NOMO-1 treated with dmso at 0.1 percent for 144 hours (cell line): ENCODE results near the gene SENP5.
"Not testable (repeated sequence)": the region's sequence is repeated elsewhere in the genome, so short reads cannot be mapped to it uniquely, and the experiment has no call there.

Source experiments
- DNase-seq: peaks from one replicate; lab custom pipeline; 2025; ENCODE audit not compliant: unreplicated experiment; lab: John Stamatoyannopoulos, UW

SENP5 gene

DNA sequence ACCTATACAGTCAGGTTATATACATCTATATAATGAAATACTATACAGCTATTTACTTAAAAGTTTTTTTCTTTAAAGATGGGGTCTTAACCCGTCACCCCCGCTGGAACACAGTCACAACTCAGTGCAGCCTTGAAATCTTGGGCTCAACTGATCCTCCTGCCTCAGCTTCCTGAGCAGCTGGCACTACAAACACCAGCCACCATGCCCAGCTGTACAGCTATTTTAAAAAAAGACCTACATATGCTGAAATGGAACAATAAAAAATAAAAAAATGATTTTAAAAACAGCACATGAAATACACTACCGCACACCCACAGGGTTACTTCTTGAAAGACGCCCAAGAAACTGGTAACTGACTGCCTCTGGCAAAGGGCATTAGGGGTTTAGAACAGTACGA lies 70.9 kb downstream of the SENP5 start:
- no peak for DNase-seq

DNA sequence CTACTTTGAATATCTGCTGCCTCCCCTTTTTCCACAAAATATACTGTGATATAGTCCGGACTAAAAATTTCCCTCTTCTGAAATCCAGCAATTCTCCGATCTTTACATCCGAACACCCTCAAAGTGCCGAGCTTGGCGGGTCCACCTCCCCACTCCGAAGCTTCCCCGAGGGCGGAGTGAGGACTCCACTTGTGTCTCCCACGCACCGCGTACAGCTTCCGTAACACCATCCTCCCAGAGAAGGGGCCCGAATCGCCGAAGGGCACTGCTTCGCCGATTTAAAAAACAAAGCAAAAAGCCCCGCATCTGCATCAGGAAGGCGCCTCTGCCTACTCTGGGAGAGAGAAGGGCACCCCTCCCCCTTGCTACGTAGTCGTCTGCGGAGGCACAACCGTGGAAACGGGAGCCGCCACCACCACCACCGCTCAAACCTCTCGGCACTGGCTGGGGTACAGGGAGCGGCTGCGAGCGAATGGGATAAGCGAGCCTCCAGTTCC lies 74.1 kb downstream of the SENP5 start:
- DNase-seq: peak; percentile 81

DNA sequence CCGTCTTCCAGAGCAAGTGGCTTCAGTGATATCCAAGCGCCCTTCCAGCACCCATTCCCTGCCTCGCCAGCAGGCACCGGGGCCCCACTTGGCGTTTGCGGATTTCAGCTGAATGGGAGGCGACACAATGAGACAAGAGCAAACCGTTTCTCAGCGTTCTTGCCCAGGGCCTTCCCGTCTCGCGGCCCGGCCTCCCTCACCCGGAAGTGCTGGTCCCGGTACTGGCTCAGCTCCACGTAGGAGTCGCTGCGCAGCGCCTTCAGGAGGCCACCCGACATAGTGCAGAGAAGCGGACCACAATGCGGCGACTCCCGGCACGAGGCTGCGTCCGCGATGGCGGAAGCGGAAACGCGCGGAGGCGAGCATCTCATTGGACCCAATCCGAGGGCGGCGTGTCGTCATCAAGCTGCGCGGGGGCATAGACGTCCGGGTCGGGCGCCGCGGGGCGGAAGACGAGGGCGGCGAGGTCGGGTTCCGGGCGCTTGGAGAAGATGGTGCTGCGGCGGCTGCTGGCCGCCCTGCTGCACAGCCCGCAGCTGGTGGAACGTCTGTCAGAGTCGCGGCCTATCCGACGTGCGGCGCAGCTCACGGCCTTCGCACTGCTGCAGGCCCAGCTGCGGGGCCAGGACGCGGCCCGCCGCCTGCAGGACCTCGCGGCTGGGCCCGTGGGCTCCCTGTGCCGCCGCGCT lies 74.7 kb downstream of the SENP5 start, which contains the start of gene NCBP2:
TSS of gene NCBP2 (minus strand) at position 303 of the 689 bp plus-strand sequence. CDS start at position 278, 25 bp downstream.
- DNase-seq: peak; percentile 98

DNA sequence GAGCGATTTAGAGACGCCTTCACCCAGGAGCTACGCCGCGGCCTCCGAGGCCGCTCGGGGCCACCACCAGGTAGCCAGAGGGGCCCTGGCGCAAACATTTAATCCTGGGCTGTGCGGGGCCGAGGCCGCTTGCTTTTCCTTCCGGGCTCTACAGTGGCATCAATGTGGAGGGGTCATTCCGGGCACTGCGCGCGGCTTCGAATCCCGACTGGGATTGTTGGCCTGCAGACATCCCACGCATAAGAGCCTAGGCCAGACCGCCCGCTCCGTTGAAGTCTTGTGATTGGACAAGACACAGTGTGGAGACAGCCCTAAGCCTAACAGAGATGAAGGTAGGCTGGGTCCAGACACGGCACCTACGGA lies 75.2 kb downstream of the SENP5 start:
- no peak for DNase-seq

DNA sequence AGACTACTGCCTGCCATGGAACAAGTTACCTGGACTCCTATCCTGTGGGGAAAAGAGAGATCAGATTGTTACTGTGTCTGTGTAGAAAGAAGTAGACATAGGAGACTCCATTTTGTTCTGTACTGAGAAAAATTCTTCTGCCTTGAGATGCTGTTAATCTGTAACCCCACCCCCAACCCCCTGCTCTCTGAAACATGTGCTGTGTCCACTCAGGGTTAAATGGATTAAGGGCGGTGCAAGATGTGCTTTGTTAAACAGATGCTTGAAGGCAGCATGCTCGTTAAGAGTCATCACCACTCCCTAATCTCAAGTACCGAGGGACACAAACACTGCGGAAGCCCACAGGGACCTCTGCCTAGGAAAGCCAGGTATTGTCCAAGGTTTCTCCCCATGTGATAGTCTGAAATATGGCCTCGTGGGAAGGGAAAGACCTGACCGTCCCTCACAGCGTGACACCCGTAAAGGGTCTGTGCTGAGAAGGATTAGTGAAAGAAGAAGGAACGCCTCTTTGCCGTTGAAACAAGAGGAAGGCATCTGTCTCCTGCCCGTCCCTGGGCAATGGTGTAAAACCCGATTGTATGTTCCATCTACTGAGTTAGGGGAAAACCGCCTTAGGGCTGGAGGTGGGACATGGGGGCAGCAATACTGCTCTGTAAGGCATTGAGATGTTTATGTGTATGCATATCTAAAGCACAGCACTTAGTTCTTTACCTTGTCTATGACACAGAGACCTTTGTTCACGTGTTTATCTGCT lies 76.5 kb downstream of the SENP5 start:
- not testable (repeated sequence) for DNase-seq

DNA sequence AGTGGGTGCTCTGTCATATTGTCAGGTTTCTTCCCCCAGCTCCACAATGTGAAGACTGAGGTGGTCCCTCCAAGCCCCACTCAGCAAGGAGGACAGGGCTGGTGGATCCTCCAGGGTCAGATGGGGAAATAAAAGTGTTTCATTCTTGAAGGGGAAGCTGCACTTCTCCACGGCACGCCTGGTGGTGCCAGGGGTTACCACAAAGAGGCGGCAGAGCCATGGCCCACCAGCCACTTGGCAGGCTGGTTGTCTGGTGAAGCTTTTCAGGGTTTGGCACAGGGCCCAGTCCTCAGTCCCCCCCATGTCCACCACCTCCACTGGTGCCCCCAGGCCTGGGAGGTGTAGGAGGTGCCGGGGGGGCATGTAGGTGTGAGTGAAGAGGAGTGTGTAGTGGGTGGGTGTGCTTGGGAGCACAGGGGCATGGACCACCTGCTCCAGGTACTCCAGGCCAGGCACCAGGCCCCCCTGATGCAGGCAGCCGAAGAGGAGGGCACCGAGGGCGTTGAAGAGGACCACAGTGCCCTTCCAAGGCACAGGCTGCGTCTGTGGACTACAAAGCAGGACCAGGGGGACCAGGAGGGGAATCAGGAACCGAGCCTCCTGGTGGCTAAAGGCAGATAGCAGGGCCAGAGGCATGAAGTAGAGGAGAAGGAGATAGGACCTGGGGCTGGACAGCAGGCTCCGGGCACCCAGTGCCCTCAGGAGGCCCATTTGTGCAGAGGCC lies 79.6 kb downstream of the SENP5 start:
- DNase-seq: no peak

DNA sequence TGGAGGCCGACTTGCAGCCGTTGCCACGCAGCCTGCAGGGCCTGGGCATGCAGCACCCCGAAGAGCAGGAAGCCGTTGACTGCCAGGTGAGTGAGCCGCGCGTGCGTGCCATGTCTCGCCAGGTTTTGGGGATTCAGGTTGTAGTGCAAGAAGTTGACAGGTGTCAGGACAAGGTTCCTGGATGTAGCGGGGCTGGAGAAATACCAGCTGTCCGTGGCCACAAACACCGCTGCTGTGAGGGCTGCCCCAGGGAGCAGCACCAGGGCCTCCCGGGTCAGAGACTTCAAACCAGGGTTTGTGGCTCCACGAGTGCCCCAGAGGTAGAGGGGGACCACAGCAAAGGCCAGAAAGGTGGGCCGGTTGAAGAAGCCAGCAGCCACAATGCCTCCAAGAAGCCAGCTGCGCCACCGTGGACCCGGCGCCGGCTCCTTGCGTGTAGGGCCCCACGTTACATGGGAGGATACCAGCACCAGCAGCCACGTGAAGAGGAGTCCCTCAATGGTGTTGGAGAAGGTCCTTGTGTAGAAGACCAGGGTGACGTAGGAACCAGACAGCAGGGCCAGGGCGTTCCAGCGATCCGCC lies 80.2 kb downstream of the SENP5 start:
- no peak for DNase-seq

DNA sequence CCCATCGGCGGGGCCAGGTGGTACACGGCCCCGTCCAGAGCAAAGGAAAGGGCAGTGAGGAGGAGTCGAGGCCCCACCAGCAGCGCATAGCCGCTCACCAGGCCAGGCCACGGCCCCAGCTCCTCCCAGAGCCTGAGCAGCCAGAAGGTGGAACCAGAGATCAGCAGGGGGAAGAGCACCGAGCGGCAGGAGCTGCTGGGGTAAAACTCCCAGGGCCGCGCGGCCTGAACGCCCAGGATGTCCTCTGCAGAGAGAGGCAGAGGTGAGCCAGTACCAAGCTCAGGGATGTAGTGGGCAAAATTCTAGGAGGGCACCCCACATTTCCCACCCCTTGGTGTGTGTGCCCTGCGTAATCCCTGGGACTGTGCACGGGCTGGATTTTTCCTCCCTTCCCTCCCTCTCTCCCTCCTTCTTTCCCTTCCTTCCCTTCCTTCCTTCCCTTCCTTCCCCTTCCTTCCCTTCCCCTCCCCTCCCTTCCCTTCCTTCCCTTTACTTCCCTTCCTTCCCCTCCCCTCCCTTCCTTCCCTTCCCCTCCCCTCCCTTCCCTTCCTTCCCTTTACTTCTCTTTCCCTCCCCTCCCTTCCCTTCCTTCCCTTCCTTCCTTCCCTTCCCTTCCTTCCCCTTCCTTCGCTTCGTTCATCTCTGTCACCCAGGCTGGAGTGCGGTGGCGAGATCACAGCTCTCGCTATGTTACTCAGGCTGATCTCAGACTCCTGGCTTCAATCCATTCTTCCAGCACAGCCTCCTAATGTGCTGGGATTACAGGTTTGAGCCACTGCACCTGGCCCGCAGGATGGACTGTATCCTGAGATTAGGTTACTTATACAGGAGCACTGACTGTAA lies 80.9 kb downstream of the SENP5 start:
- DNase-seq: no peak

DNA sequence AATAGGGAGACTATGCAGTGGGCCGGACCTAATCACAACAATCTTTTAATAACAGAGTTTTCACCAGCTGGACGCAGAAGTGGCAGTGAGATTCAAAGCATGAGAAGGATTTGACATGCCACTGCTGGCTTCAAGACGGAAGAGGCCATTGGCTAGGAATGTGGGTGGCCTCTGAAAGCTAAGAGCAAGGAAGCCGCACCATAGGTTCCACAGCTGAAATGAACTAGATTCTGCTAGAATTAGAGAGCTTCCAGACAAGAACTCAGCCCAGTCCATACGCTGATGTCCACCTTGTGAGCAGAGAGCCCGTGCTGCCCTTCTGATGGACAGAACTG lies 81.5 kb downstream of the SENP5 start:
- no peak for DNase-seq

DNA sequence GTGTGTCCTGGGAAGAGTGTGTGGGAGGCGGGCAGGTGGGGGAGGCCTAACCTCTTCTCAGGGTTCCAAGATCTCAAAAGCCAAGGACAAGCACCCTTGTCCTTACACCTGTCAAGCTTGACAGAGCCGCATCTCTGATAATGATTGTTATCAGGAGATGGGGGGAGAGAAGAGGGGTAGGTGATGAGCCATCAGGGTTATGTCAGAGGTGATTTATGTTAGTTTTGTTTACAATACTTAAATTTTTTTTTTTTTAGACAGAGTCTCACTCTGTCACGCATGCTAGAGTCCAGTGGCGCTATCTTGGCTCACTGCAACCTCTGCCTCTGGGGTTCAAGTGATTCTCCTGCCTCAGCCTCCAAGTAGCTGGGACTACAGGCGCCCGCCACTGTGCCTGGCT lies 82.0 kb downstream of the SENP5 start:
- no peak for DNase-seq

DNA sequence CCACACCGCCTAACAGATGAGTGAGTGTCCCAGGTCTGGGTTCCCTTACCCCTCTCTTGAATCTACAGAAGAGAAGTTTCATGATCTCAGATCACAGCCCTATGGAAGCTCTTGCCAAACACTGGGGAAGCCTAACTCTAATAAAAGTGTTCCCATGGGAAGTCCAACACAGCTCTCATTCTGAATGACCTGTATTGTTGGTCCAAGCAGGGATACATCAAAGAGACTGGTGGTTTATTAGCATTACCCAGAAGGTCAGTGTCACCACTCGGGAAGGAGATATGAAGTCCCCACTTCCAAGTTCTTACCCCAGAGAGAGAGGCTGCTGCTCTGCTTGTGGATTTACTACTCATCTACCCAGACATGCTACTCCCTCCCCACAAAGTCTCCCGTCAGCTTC lies 83.7 kb downstream of the SENP5 start:
- no peak for DNase-seq

DNA sequence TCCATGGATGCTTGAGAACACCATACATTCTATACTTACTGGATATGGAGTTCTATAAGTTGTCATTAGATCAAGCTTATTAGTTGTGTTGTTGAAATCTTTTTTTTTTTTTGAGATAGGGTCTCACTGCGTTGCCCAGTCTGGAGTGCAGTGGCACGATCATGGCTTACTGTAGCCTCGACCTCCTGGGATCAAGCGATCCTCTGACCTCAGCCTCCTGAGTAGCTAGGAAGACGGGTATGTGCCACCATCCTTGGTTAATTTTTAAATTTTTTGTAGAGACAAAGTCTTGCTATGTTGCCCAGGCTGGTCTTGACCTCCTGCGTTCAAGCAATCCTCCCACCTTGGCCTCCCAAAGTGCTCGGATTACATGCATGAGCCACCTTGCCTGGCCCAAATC lies 87.1 kb downstream of the SENP5 start:
- no peak for DNase-seq

DNA sequence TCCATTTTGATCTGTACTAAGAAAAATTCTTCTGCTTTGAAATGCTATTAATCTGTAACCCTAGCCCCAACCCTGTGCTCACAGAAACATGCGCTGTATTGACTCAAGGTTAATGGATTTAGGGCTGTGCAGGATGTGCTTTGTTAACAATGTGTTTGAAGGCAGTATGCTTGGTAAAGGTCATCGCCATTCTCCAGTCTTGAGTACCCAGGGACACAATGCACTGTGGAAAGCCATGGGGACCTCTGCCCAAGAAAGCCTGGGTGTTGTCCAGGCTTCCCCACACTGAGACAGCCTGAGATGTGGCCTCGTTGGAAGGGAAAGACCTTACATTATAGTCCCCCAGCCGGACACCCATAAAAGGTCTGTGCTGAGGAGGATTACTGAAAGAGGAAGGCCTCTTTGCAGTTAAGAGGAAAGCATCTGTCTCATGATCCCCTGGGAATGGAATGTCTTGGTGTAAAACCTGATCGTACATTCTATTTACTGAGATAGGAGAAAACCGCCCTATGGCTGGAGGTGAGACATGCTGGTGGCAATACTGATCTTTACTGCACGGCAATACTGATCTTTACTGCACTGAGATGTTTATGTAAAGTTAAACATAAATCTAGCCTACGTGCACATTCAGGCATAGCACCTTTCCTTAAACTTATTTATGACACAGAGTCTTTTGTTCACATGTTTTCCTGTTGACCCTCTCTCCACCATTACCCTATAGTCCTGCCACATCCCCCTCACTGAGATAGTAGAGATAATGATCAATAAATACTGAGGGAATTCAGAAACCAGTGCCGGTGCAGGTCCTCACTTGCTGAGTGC lies 94.6 kb downstream of the SENP5 start:
- no peak for DNase-seq

DNA sequence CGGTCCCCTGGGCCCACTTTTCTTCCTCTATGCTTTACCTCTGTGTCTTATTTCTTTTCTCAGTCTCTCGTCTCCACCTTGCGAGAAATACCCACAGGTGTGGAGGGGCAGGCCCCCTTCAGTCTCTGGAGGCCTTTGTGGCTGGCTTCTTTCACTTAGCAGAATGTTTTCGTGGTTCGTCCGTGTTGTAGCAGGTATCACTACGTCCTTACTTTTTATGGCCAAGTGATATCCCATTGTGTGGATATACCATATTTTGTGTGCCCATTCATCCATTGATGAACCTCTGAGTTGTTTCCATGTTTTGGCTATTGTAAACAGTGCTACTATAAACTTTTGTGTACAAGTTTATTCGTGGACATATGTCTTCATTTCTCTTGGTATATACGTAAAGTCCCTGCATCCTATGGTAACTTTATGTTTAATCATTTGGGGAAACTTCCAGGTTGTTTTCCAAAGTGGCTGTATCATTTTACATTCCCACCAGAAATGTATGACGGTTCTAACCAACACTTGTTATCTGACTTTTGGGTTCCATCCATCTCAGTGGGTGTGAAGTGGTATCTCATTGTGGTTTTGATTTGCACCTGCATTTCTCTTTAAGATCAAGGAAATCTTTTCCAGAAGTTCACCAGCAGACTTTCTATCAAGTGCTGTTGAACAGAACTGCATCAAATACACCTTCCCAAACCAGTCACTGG lies 95.4 kb downstream of the SENP5 start:
- DNase-seq: no peak

DNA sequence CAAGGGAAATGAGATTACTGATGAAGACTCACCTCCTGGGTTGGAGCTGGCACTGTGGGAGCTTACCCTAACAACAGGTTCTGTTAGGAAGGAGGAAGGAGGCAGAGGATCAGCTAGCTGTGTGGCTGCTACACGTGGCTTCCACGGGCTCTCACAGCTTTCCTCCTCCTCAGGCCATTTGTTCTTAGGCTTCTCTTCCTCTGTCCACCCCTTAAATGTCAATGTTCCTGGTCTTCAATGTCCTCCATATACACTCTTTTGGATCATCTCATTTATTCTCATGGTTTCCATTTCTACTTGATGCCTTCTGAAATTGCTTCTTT lies 95.9 kb downstream of the SENP5 start:
- DNase-seq: no peak

DNA sequence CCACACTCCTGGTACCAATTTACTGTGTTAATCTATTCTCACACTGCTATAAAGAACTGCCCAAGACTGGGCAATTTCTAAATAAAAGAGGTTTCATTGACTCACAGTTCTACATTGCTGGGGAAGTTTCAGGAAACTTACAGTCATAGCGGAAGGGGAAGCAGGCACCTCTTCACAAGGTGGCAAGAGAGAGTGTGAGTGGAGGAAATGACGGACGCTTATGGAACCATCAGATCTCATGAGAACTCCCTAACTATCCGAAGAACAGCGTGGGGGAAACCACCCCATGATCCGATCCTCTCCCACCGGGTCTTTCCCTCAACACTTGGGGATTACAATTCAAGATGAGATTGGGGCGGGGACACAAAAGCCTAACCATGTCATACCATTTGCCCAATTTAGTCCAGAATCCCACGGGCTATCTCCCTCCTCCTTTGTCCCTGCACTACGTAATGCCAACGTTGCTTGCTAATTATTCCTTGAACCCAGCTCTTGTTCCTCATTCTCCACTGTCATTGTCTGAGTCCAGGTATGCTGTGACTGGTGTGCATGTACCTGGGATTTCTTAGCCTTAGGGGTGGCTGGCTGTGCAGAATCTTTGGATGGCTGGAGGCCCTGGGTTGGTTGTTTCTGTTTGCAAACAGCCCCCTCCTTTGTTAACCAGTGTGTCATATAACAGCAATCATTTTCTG lies 97.5 kb downstream of the SENP5 start:
- no peak for DNase-seq

DNA sequence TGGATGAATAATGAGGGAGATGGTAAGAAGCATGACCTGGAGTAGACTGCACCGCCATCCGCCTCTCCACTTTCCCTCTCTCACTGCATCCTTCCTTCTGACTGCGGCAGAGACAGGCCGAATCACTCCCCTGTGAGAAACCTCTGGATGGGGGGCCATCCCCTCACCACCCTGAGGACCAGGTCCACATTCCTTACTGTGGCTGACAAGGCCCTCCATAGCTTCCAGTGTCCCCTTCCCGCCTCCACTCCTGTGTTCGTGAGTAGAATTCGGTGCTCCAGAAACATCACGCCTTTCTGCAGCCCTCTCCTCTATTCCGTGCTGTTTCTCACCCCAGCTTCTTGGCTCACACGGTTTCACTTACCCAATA lies 98.1 kb downstream of the SENP5 start:
- DNase-seq: no peak

DNA sequence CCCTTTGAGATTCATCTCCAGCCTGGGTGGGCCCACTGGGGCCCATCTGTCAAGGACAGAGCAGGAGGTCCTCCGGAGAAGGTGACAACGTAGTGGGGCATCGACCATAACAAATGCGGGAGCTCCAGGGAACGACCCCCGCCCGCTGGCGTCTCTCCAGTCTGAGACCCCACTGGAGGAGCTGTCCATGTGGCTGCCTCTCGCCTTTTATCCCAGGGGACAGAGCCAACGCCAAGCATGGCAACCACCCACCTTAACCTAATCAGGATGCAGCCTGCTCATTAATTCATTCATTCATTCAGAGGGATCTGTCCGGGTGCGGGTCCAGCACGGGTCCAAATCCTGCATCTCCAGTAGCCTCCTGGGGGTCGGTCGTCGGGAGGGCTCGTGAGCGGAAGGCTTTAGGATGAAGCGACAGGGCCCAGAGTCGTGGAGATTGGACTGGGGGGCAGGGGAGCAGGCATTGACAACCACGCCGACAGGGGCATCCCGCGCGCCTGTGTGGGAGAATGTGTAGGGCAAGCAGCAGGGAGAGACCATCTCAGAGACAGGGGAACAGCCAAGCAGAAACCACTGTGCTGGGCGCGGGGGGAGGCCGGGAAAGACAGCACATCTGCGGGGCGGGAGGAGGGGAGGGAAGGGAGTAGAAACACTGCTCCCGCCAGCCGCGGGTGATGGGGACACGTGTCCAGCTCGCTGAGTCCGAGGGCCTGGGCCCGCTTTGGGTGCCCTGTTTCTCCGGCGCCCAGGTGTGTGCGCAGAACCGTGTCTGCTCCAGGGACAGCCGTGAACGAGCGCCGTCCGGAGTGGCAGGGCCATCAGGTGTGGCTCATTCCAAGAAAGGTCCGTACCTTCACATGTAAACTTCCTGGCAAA lies 99.0 kb downstream of the SENP5 start:
- DNase-seq: no peak
